WTC11 (cell line): ENCODE measurements around the gene IFI6. TPM values are rescaled to one million over a fixed set of nuclear protein-coding genes. Genes with fewer than 3 reads are reported as not detected.

ENCODE experiments used
- ATAC-seq: fragments of 200-7000 bp; cut with Tn5 transposase; 2 replicates; pipeline ENCODE4 v1.10.0; 2021; ENCODE audit warnings: mild to moderate bottlenecking, moderate library complexity
- CTCF ChIA-PET: fragments of 300-600 bp; sonication (Branson Sonifier 250); formaldehyde crosslinking; loops from one replicate; lab custom pipeline; 2021; ENCODE audit warnings: antibody characterized with exemption; lab: Charles Lee
- POLR2A ChIA-PET: fragments of 350-600 bp; sonication (Branson Sonifier 250); formaldehyde crosslinking; loops from one replicate; lab custom pipeline; 2021; ENCODE audit warnings: antibody characterized with exemption; lab: Charles Lee
- DNase-seq: peaks from one replicate; pipeline ENCODE4 v3.0.0; 2021; ENCODE audit warnings: low spot score
- H3K27ac Mint-ChIP-seq: 2 replicates; pipeline ENCODE4 v1.8.0; 2021; ENCODE audit warnings: mixed read lengths
- H3K27me3 Mint-ChIP-seq: 2 replicates; pipeline ENCODE4 v1.8.0; 2021; ENCODE audit warnings: low read depth, mild to moderate bottlenecking, moderate library complexity, mixed read lengths
- H3K36me3 Mint-ChIP-seq: 2 replicates; pipeline ENCODE4 v1.8.0; 2021; ENCODE audit warnings: mixed read lengths
- H3K4me1 Mint-ChIP-seq: 2 replicates; pipeline ENCODE4 v1.8.0; 2022; ENCODE audit warnings: mixed read lengths
- H3K4me3 Mint-ChIP-seq: 2 replicates; pipeline ENCODE4 v1.8.0; 2021; ENCODE audit warnings: mild to moderate bottlenecking, moderate library complexity, mixed read lengths
- H3K9me3 Mint-ChIP-seq: 2 replicates; pipeline ENCODE4 v1.8.0; 2021; ENCODE audit warnings: mixed read lengths
- CDX4 ChIP-seq: fragments of 250-450 bp; sonication (Bioruptor Pico); IDR thresholded peaks from 2 replicates; pipeline ENCODE4 v1.9.0; 2021; ENCODE audit warnings: moderate library complexity, mild to moderate bottlenecking, inconsistent platforms, borderline replicate concordance
- CREM ChIP-seq: sonication (generic); formaldehyde crosslinking; IDR thresholded peaks from 2 replicates; pipeline ENCODE4 v1.8.1; 2022; ENCODE audit warnings: mild to moderate bottlenecking, missing genetic modification reagents, moderate library complexity
- CTCF ChIP-seq: fragments of 200-600 bp; IDR thresholded peaks from 2 replicates; pipeline ENCODE4 v1.8.0; 2022; ENCODE audit warnings: antibody characterized with exemption
- EMX1 ChIP-seq: fragments of 250-450 bp; sonication (Bioruptor Pico); IDR thresholded peaks from 2 replicates; pipeline ENCODE4 v1.8.0; 2021; ENCODE audit warnings: mild to moderate bottlenecking
- FOXJ3 ChIP-seq: sonication (generic); formaldehyde crosslinking; IDR thresholded peaks from 2 replicates; pipeline ENCODE4 v1.9.0; 2021; ENCODE audit warnings: missing genetic modification reagents, mild to moderate bottlenecking, borderline replicate concordance
- FOXK1 ChIP-seq: sonication (generic); formaldehyde crosslinking; IDR thresholded peaks from 2 replicates; pipeline ENCODE4 v1.8.0; 2022; ENCODE audit warnings: mild to moderate bottlenecking, moderate library complexity, missing genetic modification reagents
- GTF2I ChIP-seq: fragments of 250-450 bp; sonication (Bioruptor Pico); conservative IDR thresholded peaks from 2 replicates; pipeline ENCODE4 v1.4.0; 2021; ENCODE audit warnings: mild to moderate bottlenecking
- HMGA2 ChIP-seq: fragments of 250-450 bp; sonication (Bioruptor Pico); IDR thresholded peaks from 2 replicates; pipeline ENCODE4 v1.4.0; 2021; ENCODE audit warnings: mild to moderate bottlenecking, moderate library complexity
- MYBL2 ChIP-seq: sonication (generic); formaldehyde crosslinking; IDR thresholded peaks from 2 replicates; pipeline ENCODE4 v1.8.1; 2023; ENCODE audit warnings: mild to moderate bottlenecking, moderate library complexity, missing genetic modification reagents
- PRDM15 ChIP-seq: sonication (generic); formaldehyde crosslinking; IDR thresholded peaks from 2 replicates; pipeline ENCODE4 v1.8.0; 2022; ENCODE audit warnings: missing genetic modification reagents
- SP1 ChIP-seq: sonication (generic); formaldehyde crosslinking; conservative IDR thresholded peaks from 2 replicates; pipeline ENCODE4 v1.8.1; 2022; ENCODE audit warnings: missing genetic modification reagents
- TEAD1 ChIP-seq: sonication (generic); formaldehyde crosslinking; IDR thresholded peaks from 2 replicates; pipeline ENCODE4 v1.8.0; 2022; ENCODE audit warnings: mild to moderate bottlenecking, missing genetic modification reagents
- TEAD4 ChIP-seq: sonication (generic); formaldehyde crosslinking; IDR thresholded peaks from 2 replicates; pipeline ENCODE4 v1.8.0; 2022; ENCODE audit warnings: mild to moderate bottlenecking, missing genetic modification reagents
- ZNF263 ChIP-seq: sonication (generic); formaldehyde crosslinking; IDR thresholded peaks from 2 replicates; pipeline ENCODE4 v1.8.1; 2022; ENCODE audit warnings: low read depth, mild to moderate bottlenecking, moderate library complexity, missing genetic modification reagents
- ZNF423 ChIP-seq: fragments of 250-450 bp; sonication (Bioruptor Pico); IDR thresholded peaks from 2 replicates; pipeline ENCODE4 v2.1.2; 2022; ENCODE audit warnings: mild to moderate bottlenecking, moderate library complexity
- ZNF512 ChIP-seq: sonication (generic); formaldehyde crosslinking; IDR thresholded peaks from 2 replicates; pipeline ENCODE4 v1.8.1; 2022; ENCODE audit warnings: missing genetic modification reagents, borderline replicate concordance
- ZSCAN18 ChIP-seq: fragments of 250-450 bp; sonication (Bioruptor Pico); IDR thresholded peaks from 2 replicates; pipeline ENCODE4 v2.1.2; 2022; ENCODE audit warnings: mild to moderate bottlenecking, moderate library complexity
- total RNA-seq: library from RNA; stranded (reverse); gene quantifications from 3 replicates; pipeline ENCODE4 v1.2.3, GENCODE V29; 2021
- TF ChIP-seq, protein P1 (sequence below): sonication (generic); formaldehyde crosslinking; IDR thresholded peaks from 2 replicates; pipeline ENCODE4 v1.8.0; 2023; ENCODE audit warnings: missing genetic modification reagents, mild to moderate bottlenecking, borderline replicate concordance

Gene IFI6
- total RNA-seq, 1 experiment from 2014 or later, result 4.5 TPM

DNA sequence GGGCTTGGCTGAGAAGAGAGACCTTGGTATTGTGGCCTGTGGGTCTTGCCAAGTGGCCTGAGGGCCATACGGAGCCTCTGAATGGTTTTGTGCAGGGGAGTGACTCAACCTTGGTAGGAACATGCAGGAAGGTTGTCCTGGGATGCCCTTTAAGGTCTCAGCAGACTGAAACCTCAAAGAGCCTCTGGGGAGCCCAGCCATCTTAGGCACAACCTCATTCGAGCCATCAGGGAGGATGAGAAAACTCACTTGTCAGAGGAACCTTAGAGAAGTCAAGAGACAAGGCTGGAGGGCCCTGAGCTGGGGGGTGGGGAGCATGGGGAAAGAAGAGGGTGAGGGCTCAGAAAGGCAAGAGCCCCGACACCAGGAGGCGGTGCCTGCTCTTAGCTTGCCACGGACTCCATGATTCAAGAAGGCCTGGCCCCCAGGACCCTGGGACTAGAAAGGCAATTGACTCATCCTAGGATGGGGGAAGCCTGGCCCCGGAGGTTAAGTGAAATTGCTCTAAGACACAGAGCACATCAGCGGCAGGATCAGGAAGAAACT, 13.0 kb downstream of the IFI6 start:
- peaks cover 49% of the 10 kb centered on the region for H3K4me1 Mint-ChIP-seq
- no peak for TF ChIP-seq TEAD4 (CRISPR knock-in tag)
- TF ChIP-seq MYBL2 (CRISPR knock-in tag), result no peak
- no peak for TF ChIP-seq ZSCAN18 (CRISPR knock-in tag)
- no peak for TF ChIP-seq FOXK1
- no peak for TF ChIP-seq SP1 (CRISPR knock-in tag)
- TF ChIP-seq, protein P1, sequence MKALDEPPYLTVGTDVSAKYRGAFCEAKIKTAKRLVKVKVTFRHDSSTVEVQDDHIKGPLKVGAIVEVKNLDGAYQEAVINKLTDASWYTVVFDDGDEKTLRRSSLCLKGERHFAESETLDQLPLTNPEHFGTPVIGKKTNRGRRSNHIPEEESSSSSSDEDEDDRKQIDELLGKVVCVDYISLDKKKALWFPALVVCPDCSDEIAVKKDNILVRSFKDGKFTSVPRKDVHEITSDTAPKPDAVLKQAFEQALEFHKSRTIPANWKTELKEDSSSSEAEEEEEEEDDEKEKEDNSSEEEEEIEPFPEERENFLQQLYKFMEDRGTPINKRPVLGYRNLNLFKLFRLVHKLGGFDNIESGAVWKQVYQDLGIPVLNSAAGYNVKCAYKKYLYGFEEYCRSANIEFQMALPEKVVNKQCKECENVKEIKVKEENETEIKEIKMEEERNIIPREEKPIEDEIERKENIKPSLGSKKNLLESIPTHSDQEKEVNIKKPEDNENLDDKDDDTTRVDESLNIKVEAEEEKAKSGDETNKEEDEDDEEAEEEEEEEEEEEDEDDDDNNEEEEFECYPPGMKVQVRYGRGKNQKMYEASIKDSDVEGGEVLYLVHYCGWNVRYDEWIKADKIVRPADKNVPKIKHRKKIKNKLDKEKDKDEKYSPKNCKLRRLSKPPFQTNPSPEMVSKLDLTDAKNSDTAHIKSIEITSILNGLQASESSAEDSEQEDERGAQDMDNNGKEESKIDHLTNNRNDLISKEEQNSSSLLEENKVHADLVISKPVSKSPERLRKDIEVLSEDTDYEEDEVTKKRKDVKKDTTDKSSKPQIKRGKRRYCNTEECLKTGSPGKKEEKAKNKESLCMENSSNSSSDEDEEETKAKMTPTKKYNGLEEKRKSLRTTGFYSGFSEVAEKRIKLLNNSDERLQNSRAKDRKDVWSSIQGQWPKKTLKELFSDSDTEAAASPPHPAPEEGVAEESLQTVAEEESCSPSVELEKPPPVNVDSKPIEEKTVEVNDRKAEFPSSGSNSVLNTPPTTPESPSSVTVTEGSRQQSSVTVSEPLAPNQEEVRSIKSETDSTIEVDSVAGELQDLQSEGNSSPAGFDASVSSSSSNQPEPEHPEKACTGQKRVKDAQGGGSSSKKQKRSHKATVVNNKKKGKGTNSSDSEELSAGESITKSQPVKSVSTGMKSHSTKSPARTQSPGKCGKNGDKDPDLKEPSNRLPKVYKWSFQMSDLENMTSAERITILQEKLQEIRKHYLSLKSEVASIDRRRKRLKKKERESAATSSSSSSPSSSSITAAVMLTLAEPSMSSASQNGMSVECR (CRISPR knock-in tag), result no peak
- no peak for TF ChIP-seq EMX1
- DNase-seq (no peak), ATAC-seq (0 out of 2 replicates have a peak, but pooled peaks have one; percentile 1)
- H3K27ac Mint-ChIP-seq, result peak overlapping the region; percentile 32; the same call in 1 of the 2 replicates
- POLR2A ChIA-PET, result no interaction called here
- CTCF ChIA-PET, result interaction anchor here (0.6 to 1.6 kb wide), 9 partner anchors 9 to 302 kb away, joined by 3 to 17 read pairs (median 4); no protein-coding TSS in a partner anchor
- no peaks in the 10 kb centered on the region for H3K36me3 Mint-ChIP-seq
- no peaks in the 10 kb centered on the region for H3K9me3 Mint-ChIP-seq
- peak overlapping the region; percentile 80 for H3K4me3 Mint-ChIP-seq
- H3K27me3 Mint-ChIP-seq, result peaks cover 3% of the 10 kb centered on the region; the same call in 1 of the 2 replicates

DNA sequence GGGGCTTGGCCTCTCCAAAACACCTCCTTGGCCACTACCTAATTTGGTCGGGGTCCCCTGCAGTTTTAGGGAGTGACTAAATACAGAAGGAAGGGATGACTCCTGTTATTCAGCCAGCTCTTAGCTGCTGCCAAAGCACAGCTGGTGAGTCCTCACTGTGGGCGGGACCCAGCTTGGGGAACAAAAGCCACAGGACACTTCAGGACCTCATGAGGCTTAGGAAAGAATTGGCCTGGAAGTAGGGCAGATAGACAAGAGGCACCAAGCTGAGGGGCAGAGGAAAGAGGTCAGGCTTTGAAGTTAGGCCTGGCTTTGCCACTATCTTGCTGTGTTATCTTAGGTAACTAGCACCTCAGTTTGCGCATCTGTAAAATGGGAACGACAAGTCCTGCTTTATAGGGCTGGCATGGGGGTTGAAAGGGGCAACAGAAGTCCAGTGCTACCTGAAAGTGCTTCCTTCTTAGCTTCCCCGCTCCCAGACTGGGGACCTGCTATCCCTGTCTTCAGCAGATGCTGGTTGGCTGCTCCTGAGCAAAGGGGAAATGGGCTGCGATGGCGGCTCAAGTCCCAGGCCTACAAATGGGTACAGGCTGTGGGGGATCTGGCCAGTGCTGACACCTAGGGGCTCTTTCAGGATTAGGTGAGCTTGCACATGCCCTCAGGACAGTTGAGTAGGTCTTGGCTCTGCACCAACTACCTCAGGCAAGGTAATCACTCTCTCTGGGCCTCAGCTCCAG, 15.7 kb downstream of the IFI6 start:
- H3K36me3 Mint-ChIP-seq, result no peaks in the 10 kb centered on the region
- ChIA-PET POLR2A (interaction anchor here (0.7 to 0.9 kb wide), 2 partner anchors 41 to 81 kb away, joined by 3 to 4 read pairs; no protein-coding TSS in a partner anchor), CTCF (interaction anchor here (0.6 to 3.0 kb wide), 14 partner anchors 13 to 290 kb away, joined by 3 to 34 read pairs (median 4); partner anchors contain the start of genes FAM76A and MAP3K6)
- peaks cover 37% of the 10 kb centered on the region for H3K4me1 Mint-ChIP-seq
- peak overlapping the region; percentile 79 for H3K27ac Mint-ChIP-seq
- peaks cover 3% of the 10 kb centered on the region; the same call in 1 of the 2 replicates for H3K27me3 Mint-ChIP-seq
- peak; percentile 57 for ATAC-seq
- no peaks in the 10 kb centered on the region for H3K9me3 Mint-ChIP-seq
- no peak overlapping the region for H3K4me3 Mint-ChIP-seq
- DNase-seq, result peak; percentile 70
- TF ChIP-seq FOXK1 (peak; percentile 43; the same call in 1 of the 2 replicates), HMGA2 (no peak), PRDM15 (CRISPR knock-in tag) (peak; percentile 98), CDX4 (CRISPR knock-in tag) (no peak), GTF2I (peak; percentile 97), ZNF512 (CRISPR knock-in tag) (no peak), FOXJ3 (CRISPR knock-in tag) (no peak), CTCF (no peak), SP1 (CRISPR knock-in tag) (peak; percentile 56; the same call in 1 of the 2 replicates), CREM (CRISPR knock-in tag) (no peak), ZNF263 (CRISPR knock-in tag) (peak; percentile 53; the same call in 1 of the 2 replicates), TEAD1 (CRISPR knock-in tag) (0 out of 2 replicates have a peak, but pooled peaks have one; percentile 2), ZNF423 (peak; percentile 8; the same call in 1 of the 2 replicates)
